HepG2 (cell line): ENCODE data around the gene TCF19. TPM values are rescaled to one million over a fixed set of nuclear protein-coding genes. Genes with fewer than 3 reads are reported as not detected.
A peak's percentile ranks its signal among the peaks of the same experiment; 100 is the strongest.
"Not testable (repeated sequence)": the region's sequence is repeated elsewhere in the genome, so short reads cannot be mapped to it uniquely, and the experiment has no call there.

ENCODE experiments used
- ATAC-seq: fragments of 200-7000 bp; cut with Tn5 transposase; 3 replicates; pipeline ENCODE4 v1.9.1; 2020; ENCODE audit warnings: mild to moderate bottlenecking, moderate library complexity
- BruUV-seq: library from RNA; stranded (reverse); fragments of 400-500 nt; replicated peaks from 2 replicates; lab custom pipeline; 2021; lab: Mats Ljungman, UMichigan
- CTCF ChIA-PET: fragments of 300-600 bp; formaldehyde crosslinking; extraction: SDS; loops from one replicate; lab custom pipeline; 2021; ENCODE audit warnings: low total read pairs, inconsistent platforms, low intra/inter-chr PET ratio; lab: Yijun Ruan, JAX
- POLR2A ChIA-PET: fragments of 350-600 bp; sonication (Branson Sonifier 250); formaldehyde crosslinking; loops from one replicate; lab custom pipeline; 2020; ENCODE audit warnings: antibody characterized with exemption, inconsistent platforms; lab: Yijun Ruan, JAX
- DNase-seq: peaks from one replicate; pipeline ENCODE4 v3.0.0-alpha.2; 2015; ENCODE audit warnings: low spot score
- FAIRE-seq: peaks from 3 replicates; lab custom pipeline; 2011; peaks lifted over from hg19 to GRCh38; lab: Jason Lieb, UNC
- H2AFZ ChIP-seq: one replicate; pipeline ENCODE4 v1.6.1; 2011; ENCODE audit warnings: low read length, inconsistent platforms
- H3K27ac ChIP-seq: fragments of 300-600 bp; 3 replicates; pipeline ENCODE4 v1.8.0; 2011; ENCODE audit warnings: mixed run types, mild to moderate bottlenecking, mixed read lengths, low read length, inconsistent platforms; ENCODE audit not compliant: insufficient read depth; ENCODE audit errors: extremely low read length
- H3K27me3 ChIP-seq, 2 experiments: fragments of 200-600 bp in 1 of 2; 2 replicates in 1 of 2; 3 replicates in 1 of 2; pipeline versions ENCODE4 v1.6.0 to v1.8.0; 2011; ENCODE audit warnings: low read length in 2 of 2, mild to moderate bottlenecking in 2 of 2, moderate library complexity in 2 of 2, inconsistent platforms in 1 of 2; ENCODE audit not compliant: insufficient read depth in 2 of 2, control insufficient read depth in 1 of 2
- H3K36me3 ChIP-seq, 2 experiments: fragments of 200-600 bp in 1 of 2; replicated peaks in 1 of 2; 2 replicates in 1 of 2; 3 replicates in 1 of 2; pipeline versions ENCODE4 v1.5.1 to v1.8.0; 2011; ENCODE audit warnings: low read length in 2 of 2, inconsistent platforms in 1 of 2; ENCODE audit not compliant: insufficient read depth in 2 of 2, control insufficient read depth in 1 of 2
- H3K4me1 ChIP-seq: 2 replicates; pipeline ENCODE4 v1.5.1; 2012; ENCODE audit warnings: low read length, inconsistent platforms; ENCODE audit not compliant: insufficient read depth
- H3K4me2 ChIP-seq: 2 replicates; pipeline ENCODE4 v1.6.0; 2011; ENCODE audit warnings: low read depth, low read length, inconsistent platforms
- H3K4me3 ChIP-seq, 3 experiments: fragments of 200-600 bp in 1 of 3; sonication (generic), shearing (Covaris generic) in 1 of 3; replicated peaks in 1 of 3; 2 replicates each; pipeline ENCODE4 v1.5.1; 2011 to 2016; ENCODE audit warnings: low read length in 3 of 3, inconsistent platforms in 2 of 3, low read depth in 2 of 3, mild to moderate bottlenecking in 2 of 3, control low read depth in 1 of 3, mixed read lengths in 1 of 3; ENCODE audit not compliant: insufficient read depth in 1 of 3
- H3K79me2 ChIP-seq: one replicate; pipeline ENCODE4 v1.6.1; 2011; ENCODE audit warnings: low read length, inconsistent platforms; ENCODE audit not compliant: insufficient read depth
- H3K9ac ChIP-seq: 2 replicates; pipeline ENCODE4 v1.6.0; 2011; ENCODE audit warnings: mild to moderate bottlenecking, low read depth, low read length, inconsistent platforms; ENCODE audit not compliant: insufficient read depth
- H3K9me3 ChIP-seq: 2 replicates; pipeline ENCODE4 v1.5.1; 2012; ENCODE audit warnings: mild to moderate bottlenecking, low read length
- H4K20me1 ChIP-seq: 2 replicates; pipeline ENCODE4 v1.6.0; 2011; ENCODE audit warnings: inconsistent platforms, mild to moderate bottlenecking, low read length, moderate library complexity; ENCODE audit not compliant: insufficient read depth
- ZBTB33 ChIP-seq: sonication (generic); formaldehyde crosslinking; IDR thresholded peaks from 2 replicates; pipeline ENCODE4 v1.4.0; 2020; ENCODE audit warnings: missing genetic modification reagents
- ZBTB38 ChIP-seq: sonication (generic); formaldehyde crosslinking; IDR thresholded peaks from 2 replicates; pipeline ENCODE4 v1.5.1; 2020; ENCODE audit warnings: mild to moderate bottlenecking, missing genetic modification reagents
- WGBS: methylation state at CpG from one replicate; pipeline ENCODE4 v1.1.6; 2017; ENCODE audit warnings: low lambda C conversion rate; 5-methylcytosine and 5-hydroxymethylcytosine counted together
- in situ Hi-C: cut with HindIII; loops from 2 replicates; pipeline ENCODE4 v1.10.0; 2017; ENCODE audit warnings: low pct_unique_long_range_greater_than_20kb; ENCODE audit not compliant: extremely low pct_ligation_motif_present
- intact Hi-C: fragments of 100-400 bp; cut with micrococcal nuclease; formaldehyde crosslinking; loops from one replicate; pipeline ENCODE4 v1.10.0; 2022; ENCODE audit not compliant: unreplicated experiment
- polyA plus RNA-seq, 8 experiments: library from polyadenylated mRNA; depleted of rRNA in 3 of 8; stranded (reverse) in 7 of 8; unstranded in 1 of 8; fragments of >200 nt; fragmentation: Illumina TruSeq in 4 of 8; extraction: Trizol in 4 of 8; gene quantifications; 2 replicates each; pipeline versions ENCODE4 v1.2.1 to v1.2.3, GENCODE V29; 2011 to 2016; ENCODE audit warnings: low read depth in 4 of 8, missing spikeins in 1 of 8, mixed read lengths in 1 of 8; ENCODE audit not compliant: insufficient read depth in 1 of 8
- total RNA-seq, 5 experiments: library from RNA; depleted of rRNA; stranded (reverse); fragments of >200 nt; fragmentation: Illumina TruSeq; extraction: Trizol; gene quantifications; 2 replicates each; pipeline ENCODE4 v1.2.3, GENCODE V29; 2016; ENCODE audit warnings: low read depth in 1 of 5

TCF19 gene
- total and polyA plus RNA-seq, 2 of the 13 experiments (the other 11 are each of a cell fraction or from before 2014, with no cell fraction given): 4.9 to 22.2 TPM

DNA sequence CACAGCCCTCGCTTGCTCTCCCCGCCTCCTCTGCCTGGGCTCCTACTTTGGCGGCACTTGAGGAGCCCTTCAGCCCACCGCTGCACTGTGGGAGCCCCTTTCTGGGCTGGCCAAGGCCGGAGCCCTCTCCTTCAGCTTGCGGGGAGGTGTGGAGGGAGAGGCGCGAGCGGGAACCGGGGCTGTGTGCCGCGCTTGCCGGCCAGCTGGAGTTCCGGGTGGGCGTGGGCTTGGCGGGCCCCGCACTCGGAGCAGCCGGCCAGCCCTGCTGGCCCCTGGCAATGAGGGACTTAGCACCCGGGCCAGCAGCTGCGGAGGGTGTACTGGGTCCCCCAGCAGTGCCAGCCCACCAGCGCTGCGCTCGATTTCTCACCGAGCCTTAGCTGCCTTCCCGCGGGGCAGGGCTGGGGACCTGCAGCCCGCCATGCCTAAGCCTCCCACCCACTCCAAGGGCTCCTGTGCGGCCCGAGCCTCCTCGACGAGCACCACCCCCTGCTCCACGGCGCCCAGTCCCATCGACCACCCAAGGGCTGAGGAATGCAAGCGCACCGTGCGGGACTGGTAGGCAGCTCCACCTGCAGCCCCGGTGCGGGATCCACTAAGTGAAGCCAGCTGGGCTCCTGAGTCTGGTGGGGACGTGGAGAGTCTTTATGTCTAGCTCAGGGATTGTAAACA, 37.1 kb downstream of the TCF19 start:
- intact Hi-C loops: not testable (repeated sequence)

More for the DNA sequence above, 37.1 kb downstream of the TCF19 start:
- ATAC-seq, H3K4me3 ChIP-seq, H3K27ac ChIP-seq, H3K36me3 ChIP-seq, H4K20me1 ChIP-seq, BruUV-seq, H3K27me3 ChIP-seq, H3K9me3 ChIP-seq, H2AFZ ChIP-seq, H3K9ac ChIP-seq, in situ Hi-C loops, H3K4me2 ChIP-seq, DNase-seq, FAIRE-seq: not testable (repeated sequence)
- WGBS: 95% methylated on average over 27 of the region's 41 CpGs
- TF ChIP-seq ZBTB33 (CRISPR knock-in tag) (peak; percentile 10; the same call in 1 of the 2 replicates), ZBTB38 (CRISPR knock-in tag) (peak; percentile 52; the same call in 1 of the 2 replicates)
- POLR2A ChIA-PET: interaction anchor here (2.7 kb wide), 1 partner anchor 171 kb away, joined by 20 read pairs; no protein-coding TSS in a partner anchor
- Histone ChIP-seq H3K79me2 (peaks cover 13% of the 10 kb centered on the region), H3K4me1 (peaks cover 39% of the 10 kb centered on the region)
- CTCF ChIA-PET: interaction anchor here (3.2 kb wide), 2 partner anchors 172 kb away, joined by 14 to 67 read pairs; no protein-coding TSS in a partner anchor
